Adrenal gland (tissue), 5 donors: ENCODE data around the gene EID1.

ENCODE experiments used
- CTCF ChIP-seq, 6 experiments: fragments of 450-650 bp in 4 of 6; fragments of 200-600 bp in 2 of 6; sonication (generic) in 1 of 6; IDR thresholded peaks; 1 replicate in 5 of 6; 2 replicates in 1 of 6; pipeline versions ENCODE4 v1.5.1 to v1.8.0; 2016 to 2021; ENCODE audit warnings: antibody characterized with exemption in 6 of 6, mild to moderate bottlenecking in 2 of 6, moderate library complexity in 1 of 6
- POLR2A ChIP-seq, 2 donors: fragments of 450-650 bp; IDR thresholded peaks; one replicate each; pipeline ENCODE4 v1.6.1; 2017; ENCODE audit warnings: antibody characterized with exemption in 2 of 2, mild to moderate bottlenecking in 2 of 2, moderate library complexity in 1 of 2
- donor health status: DM: no; HTN: no; CAD: no.

DNA sequence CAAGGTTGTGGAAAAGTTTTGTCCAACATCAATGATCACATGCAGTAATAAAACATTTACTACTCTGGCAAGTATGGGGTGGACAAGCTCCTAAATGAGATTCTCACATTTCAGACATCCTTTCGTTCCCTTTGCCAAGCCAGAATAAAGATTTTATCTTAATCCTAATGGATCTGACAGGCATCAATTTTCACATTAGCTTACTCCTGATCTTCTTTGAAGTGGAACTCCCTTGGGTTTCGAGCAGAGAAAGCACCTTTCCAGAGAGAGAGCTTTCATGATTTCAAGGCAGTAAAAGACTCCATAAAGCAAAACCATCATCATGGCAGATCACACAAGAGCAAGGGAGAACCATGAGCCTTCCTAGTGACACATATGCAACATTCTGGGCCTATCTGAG is 27.3 kb upstream of the EID1 start:
- TF ChIP-seq CTCF (IDR thresholded peaks at IDR 0.05), result no peak
- no peak for TF ChIP-seq POLR2A (IDR thresholded peaks at IDR 0.05)
